C4-2B (cell line): ENCODE results near the gene HVCN1.

Experiments
- CTCF ChIP-seq: fragments of 450-650 bp; conservative IDR thresholded peaks from 2 replicates; pipeline ENCODE4 v1.5.1; 2017; ENCODE audit warnings: mild to moderate bottlenecking
- ZFX ChIP-seq: fragments of 450-650 bp; IDR thresholded peaks from 2 replicates; pipeline ENCODE4 v1.6.1; 2017

- TF ChIP-seq CTCF = no peak
- no peak for TF ChIP-seq ZFX
Observed at GRCh38 chr12:110619534-110619953, 69.4 kb downstream of the HVCN1 start.
